Activated CD4-positive, alpha-beta T cell treated with anti-CD3 and anti-CD28 coated beads, Interleukin-2, Interleukin-6, amounts not matched to agents 100 ng/mL and 50 ng/mL, durations not matched to agents 16 hours and 8 hours (primary cell): ENCODE results near the gene UGDH.
A peak's percentile ranks its signal among the peaks of the same experiment; 100 is the strongest.
"Not testable (repeated sequence)": the region's sequence is repeated elsewhere in the genome, so short reads cannot be mapped to it uniquely, and the experiment has no call there.

Experiments
- DNase-seq: peaks from one replicate; pipeline ENCODE4 v3.0.0-alpha.2; 2020

UGDH gene

DNA sequence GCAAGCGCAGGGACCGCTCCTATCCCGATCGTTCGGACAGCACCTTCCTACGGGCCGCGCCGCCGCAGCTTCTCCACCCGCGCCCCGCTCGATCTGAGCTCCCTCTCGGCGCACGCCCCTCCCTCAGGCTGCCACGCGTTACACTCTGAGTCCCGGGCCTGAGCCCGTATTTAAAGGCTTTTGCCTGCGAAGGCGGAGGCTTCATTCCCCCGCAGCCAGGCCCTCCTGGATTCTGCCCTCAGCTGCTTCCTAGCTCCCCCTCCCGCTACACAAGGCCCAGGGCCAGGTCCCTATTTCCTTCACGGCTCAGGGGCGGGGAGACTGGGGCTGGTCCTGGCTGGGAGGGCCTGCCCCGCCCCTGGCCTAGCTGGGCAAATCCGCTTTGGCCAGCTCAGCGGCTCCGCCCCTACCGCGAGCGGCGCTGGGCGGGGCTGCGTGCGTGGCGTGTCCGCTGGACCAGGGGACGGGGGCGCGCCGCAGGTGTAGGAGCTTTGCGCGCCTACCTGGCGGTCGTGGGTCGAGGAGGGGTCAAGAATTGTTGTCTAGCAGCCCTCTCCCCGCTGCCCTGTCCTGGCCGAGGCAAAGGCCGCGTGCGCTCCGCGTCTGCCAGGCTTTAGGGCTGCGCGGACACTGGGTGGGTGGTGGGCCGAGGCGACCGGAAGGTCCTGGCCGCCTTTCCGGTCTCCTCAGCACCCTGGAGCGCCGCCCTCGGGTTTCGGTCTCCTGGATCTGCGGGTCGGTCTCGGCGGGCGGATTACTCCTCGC lies at the start of gene UGDH:
Gene UGDH (minus strand): TSS at position 144 of the 765 bp plus-strand sequence. CDS start 5,927 bp downstream, outside the sequence.
- peak; percentile 96 for DNase-seq

- no peak for DNase-seq
Observed at GRCh38 chr4:39574946-39575345, 47.7 kb upstream of the UGDH start.

DNA sequence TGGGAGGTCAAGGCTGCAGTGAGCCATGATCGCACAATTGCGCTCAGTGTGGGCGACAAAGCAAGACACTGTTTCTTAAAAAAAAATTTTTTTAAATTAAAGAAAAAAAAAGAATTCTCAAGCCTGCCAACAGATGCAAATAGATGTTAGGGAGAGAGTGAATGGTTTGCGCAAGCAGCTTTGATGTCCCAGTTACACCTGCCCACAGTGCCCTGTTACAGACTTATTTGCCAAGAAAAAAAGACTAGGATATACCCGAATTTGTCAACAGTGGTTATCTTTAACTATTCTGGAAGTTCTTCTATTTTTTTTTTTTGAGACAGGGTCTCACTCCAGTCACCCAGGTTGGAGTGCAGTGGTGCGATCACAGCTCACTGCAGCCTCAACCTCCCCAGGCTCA lies 44.3 kb upstream of the UGDH start:
- no peak for DNase-seq

GRCh38 chr4:39571054-39571453 lies 43.8 kb upstream of the UGDH start:
- DNase-seq = no peak

DNA sequence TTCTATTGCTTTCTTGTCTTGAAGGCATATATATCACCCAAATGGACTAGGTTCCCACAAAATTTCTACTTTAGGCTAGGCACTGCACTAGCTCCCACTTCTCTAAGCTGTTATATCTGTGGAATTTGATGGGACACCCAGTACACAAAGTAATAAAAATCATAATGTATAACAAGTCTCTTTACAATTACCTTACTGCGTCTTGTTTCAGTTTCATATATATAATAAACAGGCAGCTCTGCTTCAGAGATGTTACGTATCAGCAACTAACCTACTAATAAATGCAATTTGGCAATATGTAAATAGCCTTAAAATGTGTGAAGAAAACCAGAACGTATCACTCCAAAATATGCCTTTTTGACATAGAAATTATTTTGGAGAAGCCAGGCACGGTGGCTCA lies 42.0 kb upstream of the UGDH start:
- DNase-seq = no peak

DNA sequence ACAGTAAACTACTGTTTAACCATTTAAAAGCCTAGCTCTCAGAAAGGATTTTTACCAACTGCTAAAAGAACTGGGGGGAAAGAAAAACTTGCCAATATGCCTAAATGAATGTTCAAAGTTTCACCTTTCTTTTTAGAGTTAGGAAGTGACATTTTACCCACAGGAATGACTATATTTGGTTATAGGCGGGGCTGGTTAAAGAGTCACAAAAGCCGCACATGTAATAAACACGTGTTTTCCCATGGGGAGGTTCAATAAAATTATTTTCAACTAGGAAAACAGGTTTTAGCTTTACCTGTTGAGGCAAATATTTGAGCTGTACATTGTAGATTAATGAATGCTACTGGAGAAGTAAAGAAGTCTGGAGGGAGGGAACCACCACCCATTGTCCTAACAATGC lies 41.6 kb upstream of the UGDH start:
- peak; percentile 19 for DNase-seq

DNA sequence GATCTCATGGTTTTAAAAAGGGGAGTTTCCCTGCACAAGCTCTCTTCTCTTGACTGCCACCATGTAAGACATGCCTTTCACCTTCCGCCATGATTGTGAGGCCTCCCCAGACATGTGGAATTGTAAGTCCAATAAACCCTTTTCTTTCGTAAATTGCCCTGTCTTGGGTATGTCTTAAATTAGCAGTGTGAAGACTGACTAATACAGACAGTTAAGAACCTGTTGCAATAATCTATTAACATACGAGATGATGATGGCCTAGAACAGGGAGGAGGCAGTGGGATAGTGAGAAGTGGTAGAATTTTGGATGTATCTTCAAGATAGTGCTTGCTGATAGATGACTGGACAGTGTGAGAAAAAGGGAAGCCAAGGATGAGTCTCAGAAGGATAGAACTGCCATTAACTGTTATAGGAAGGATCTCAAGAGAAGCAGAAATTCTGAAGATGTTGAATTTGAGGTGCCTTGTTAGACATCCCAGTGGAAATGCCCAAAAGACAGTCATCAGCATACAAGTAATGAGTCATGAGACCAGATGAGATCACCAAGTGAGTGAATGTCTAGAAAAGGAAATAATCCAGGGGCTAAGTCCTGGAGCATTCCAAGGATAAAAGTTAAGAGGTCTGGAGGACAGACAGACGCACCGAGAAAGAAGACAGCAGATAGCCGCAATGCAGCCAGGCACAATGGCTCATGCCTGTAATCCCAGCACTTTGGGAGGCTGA lies 38.8 kb upstream of the UGDH start:
- DNase-seq = no peak

- no peak for DNase-seq
Observed at GRCh38 chr4:39563346-39563847, 36.2 kb upstream of the UGDH start.

DNA sequence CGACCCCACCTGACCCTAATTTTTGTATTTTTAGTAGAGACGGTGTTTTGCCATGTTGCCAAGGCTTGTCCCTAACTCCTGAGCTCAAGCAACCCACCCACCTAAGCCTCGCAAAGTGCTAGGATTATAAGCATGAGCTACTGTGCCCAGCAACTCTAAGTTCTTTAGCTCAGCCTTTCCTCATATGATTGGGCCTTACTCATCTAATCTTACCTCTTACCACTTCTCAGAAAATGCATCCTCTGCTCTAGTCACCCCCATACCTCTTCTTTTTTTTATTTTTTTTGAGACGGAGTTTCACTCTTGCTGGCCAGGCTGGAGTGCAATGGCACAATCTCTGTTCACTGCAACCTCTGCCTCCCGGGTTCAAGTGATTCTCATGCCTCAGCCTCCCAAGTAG lies 35.6 kb upstream of the UGDH start:
- DNase-seq = no peak

GRCh38 chr4:39559626-39560025 lies 32.4 kb upstream of the UGDH start:
- no peak for DNase-seq

GRCh38 chr4:39555472-39555871 lies 28.2 kb upstream of the UGDH start:
- no peak for DNase-seq

DNA sequence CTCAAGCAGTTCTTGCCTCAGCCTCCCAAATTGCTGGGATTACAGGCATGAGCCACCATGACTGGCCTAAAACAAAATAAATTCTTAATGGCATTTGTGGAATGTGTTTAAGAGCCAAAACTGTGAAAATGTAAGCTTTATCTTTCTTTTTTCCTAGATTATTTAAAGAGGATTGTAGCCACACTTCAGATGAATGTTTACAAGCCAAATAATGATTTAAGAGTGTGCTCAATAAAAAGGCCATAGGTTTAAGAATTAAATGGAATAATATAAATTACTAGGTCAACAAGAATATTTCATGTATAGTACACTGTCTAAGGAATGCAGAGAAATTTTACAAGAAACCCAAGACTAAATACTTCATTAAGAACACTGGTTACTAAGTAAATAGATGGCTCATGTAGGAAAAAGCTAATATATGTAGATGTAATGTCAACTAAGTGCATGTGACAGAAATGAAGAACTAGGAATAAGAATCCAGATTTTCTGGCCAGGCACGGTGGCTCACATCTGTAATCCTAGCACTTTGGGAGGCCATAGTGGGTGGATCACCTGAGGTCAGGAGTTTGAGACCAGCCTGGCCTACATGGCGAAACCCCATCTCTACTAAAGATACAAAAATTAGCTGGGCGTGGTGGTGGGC lies 21.3 kb upstream of the UGDH start:
- no peak for DNase-seq

GRCh38 chr4:39544580-39545315 lies 17.5 kb upstream of the UGDH start:
- no peak for DNase-seq

GRCh38 chr4:39544080-39544479 lies 16.8 kb upstream of the UGDH start:
- not testable (repeated sequence) for DNase-seq

DNA sequence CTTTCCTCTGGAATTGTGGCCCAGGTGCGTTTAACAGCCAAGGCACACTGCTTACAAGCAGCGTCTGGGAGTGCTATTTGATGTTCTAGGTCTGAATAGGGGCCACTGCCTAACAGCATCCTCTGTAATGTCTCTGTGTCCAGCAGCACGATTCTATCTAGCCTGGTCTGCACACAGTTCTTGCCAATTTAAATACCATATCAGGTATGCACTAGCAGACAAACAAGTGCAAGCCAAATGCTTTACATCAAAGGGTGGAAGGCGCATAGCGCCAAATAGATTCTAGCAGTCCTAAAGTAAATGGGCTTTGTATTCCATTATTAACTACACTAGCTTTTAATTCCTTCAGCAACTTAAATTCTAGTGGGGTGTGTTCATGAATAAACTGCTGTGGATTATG lies 15.8 kb upstream of the UGDH start:
- DNase-seq = no peak

DNA sequence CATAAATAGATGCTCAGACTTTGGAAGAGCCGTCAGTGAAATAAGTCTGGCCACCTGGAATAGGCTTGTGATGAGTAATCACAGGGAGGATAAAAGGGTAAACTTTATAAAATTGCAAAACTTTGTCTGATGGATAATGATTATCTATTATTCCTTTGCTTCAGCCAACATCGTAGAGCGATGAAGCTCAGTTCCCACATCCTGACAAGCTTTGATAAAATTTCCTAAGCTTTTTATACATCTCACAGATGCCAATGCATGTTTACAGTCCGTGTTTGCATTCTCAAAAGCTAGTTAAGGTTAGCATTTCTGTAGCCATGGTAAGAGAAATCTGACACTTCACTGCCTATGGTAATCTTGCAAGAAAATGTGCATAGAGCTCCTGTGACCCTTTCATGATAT lies 15.4 kb upstream of the UGDH start:
- DNase-seq = no peak

DNA sequence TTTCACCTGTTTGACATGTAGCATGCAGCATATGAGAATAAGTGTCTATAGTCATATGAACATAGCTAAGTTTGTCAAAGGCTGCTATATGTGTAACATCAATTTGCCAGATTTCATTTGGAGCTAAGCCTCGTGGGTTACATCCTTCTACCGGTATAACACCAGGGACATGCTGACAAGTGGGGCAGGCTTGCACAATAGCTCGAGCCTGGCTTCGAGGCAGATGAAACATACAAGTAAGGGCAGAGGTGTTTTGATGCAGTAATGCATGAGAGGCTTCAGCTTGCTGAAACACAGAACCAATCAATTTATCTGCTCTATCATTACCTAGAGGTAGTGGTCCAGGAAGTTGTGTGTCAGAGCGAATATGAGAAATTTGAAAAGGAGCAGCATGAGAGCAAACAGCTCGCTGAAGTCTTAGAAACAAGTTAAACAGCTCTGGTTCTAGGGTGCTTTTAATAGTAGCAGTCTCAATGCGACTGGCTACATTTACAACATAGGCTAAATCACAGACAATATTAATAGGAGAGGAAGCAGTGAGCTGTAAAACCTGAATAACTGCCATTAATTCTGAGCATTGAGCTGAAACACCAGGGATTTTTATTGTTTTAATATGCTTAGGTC lies 14.9 kb upstream of the UGDH start:
- no peak for DNase-seq

GRCh38 chr4:39539089-39539611 lies 11.9 kb upstream of the UGDH start:
- DNase-seq = no peak

DNA sequence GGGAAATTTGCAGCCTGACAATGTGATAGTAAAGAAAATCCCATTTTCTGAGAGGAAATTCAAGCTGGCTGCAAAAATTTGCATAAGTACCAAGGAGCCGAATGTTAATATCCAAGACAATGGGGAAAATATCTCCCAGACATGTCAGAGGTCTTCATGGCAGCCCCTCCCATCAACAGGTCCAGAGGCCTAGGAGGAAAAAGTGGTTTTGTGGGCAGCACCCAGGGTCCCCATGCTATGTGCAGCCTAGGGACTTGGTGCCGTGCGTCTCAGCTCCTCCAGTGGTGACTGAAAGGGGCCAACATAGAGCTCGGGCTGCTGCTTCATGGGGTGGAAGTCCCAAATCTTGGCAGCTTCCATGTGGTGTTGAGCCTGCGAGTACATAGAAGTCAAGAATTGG lies 6.3 kb upstream of the UGDH start:
- DNase-seq = no peak

GRCh38 chr4:39532237-39532636 lies 5.0 kb upstream of the UGDH start:
- not testable (repeated sequence) for DNase-seq

GRCh38 chr4:39530682-39531081 lies 3.4 kb upstream of the UGDH start:
- no peak for DNase-seq

DNA sequence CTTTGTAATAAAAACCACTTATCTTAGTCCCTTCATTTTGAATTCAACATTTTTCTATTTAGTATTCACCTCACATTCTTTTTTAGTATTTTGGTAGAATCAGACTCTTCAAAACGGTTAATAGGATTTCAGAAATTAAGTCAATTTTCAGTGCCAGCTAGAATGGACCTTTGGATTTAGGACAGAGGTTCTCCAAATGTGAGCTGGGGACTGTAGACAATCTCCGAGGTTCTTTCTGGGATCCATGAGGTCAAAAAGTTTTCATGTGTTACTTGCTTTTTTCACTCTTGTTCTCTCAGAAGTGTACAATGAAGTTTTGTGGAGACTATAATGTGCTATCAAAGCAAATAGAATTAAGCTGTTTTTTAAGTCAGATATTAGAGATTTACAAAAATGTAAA lies 2.3 kb upstream of the UGDH start:
- DNase-seq = no peak
